HG03066 (cell line): ENCODE data around the gene ATR.
"Not testable (repeated sequence)": the region's sequence is repeated elsewhere in the genome, so short reads cannot be mapped to it uniquely, and the experiment has no call there.

Source experiments
- ATAC-seq: cut with Tn5 transposase; IDR thresholded peaks from one replicate; pipeline ENCODE4 v1.9.1; 2021; ENCODE audit warnings: low read depth; ENCODE audit not compliant: unreplicated experiment

The ATR gene

DNA sequence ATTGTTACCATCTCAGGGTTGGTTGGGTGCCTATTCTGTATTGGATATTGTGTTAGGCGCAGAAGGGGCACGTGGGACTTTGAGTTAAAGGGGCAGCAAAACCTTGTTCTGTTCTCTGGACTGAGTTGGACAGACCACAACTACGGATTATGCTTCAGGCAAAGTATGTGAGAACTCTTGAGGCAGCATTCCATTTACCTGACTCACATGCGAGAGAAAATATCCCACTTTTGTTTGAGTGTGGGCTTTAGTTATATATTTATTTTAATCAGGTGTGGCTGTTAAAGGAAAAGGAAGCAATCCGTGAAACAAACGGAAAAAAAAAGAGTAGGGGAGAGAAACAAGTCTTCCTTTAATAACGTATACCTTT, 17.0 kb upstream of the ATR start:
- ATAC-seq, result no peak

DNA sequence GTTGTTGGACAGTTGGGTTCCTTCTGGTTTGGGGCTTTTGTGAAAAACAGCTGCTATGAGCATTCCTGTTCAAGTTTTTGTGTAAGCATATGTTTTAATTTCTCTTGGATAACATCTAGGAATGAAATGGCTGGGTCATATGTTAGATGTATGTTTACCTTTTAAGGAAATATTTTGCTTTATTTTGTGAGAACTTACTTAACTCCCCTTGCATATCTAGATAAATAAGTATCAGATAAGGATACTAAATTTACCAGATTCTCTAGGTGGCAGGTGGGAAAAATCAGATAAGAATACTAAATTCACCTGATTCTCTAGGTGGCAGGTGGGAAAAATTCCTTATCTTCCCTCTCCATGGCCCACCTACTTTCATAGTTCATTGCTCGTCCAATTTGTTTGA, 16.6 kb upstream of the ATR start:
- ATAC-seq, result no peak

DNA sequence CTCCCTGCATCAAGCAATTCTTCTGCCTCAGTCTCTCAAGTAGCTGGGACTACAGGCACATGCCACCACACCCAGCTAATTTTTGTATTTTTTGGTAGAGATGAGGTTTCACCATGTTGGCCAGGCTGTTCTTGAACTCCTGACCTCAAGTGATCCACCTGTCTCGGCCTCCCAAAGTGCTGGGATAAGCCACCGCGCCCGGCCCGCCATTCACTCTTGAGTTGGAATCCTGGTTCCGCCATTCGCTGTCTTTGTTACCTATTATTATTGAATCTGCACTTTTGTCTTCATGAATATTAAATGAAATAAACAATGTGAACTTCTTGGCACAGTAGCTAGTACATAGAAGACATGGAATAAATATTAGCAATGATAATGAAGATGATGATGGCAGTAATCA, 13.7 kb upstream of the ATR start:
- ATAC-seq, result not testable (repeated sequence)

DNA sequence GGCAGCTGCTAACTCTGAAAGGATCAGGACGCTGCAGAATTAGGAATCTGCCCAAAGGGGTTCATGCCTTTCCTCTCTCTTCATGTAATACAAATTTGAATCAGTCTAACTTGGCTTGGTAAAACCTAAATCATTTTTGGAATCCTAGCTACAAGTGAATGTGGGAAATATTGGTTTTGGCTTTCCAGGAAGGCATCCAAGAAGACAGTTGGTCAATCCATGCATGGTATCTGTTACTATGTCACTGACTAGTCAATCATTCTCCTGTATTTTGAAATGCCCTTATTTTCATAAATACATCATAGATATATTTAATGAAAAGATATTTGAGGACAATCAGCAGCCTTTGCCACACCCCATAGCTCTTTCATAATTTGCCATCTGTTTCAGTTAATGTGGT, 10.2 kb upstream of the ATR start:
- ATAC-seq, result no peak

DNA sequence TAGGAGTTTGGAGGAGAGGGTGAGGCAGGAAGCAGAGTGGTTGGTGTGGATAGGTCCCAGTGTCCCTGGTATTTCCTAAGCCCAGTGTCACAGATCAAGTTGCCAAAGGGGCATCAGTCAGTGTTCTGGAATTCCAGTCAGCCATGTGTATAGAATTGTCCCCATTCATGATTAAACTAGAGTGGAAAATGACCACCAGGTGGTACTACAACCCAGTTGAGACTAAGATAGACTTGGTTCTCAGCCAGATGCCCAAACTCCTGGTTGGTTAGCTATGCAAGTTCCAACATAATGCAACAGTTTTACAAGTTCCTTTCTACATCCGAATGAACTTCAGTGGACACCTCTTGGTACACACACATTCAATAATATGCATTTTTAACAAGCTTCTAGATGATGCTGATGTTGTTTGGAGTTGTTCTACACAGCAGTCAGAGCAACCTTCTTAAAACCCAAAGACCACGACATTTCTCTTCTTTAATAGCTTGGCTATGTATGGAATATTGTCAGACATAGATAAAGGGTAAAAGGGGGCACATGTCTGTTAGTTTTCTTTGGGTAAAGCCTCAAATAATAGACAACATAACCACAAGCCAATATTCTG, 8.4 kb upstream of the ATR start:
- no peak for ATAC-seq

DNA sequence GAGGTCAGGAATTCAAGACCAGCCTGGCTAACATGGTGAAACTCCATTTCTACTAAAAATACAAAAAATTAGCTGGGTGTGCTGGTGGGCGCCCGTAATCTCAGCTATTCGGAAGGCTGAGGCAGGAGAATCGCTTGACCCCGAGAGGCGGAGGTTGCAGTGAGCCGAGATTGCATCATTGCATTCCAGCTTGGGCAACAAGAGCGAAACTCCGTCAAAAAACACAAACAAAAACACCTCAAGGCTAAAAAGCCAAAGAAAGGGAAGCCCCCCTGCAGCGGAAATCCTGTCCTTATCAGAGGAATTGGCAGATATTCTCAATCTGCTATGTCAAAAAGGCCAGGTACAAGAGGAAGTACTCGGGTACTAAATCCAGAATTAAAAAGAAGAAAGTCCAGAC, 2.5 kb upstream of the ATR start:
- ATAC-seq, result not testable (repeated sequence)

DNA sequence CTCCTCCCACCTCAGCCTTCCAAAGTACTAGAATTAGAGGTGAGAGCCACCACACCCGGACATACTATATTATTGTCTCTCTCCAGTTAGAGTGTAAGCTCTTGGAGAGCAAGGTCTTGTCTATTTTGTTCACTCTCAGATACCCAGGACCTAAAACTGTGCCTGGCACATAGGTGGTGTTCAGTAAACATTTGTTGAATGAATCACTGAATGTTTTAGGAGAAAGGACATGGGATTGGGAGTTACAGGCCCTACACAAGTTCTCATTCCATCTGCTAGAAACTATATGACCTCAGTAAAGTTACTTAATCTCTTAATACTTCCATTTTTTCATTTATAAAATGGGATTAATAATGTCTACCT, 1.5 kb upstream of the ATR start:
- ATAC-seq, result no peak

DNA sequence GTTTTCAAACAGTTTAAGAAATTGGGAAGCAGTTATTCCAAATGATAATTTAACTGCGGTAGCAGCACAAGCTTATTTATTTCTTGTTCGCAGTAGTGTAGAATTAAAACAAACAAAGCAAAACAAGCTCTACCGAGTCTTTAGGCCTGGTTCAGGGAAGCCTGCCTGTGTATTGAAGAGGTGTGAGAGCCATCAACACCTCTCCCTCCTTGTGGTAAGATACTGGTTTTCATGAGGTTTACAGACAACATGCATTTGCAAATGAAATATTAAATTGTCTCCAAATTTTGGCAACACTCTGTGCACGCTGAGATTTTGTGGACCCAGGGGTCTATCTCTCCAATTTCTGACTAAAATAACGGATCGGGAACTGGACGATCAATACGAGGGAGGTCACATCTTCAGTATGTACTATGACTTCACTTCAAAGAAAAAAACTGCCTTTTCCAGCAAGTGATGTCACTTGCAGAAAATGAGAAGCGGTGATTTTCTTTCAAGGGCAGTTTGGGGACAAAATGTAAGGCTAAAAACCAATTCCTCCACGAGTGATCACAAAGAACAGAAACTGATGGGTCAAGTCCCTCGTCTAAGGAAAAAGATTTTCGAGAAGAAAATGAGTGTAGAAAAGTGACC, 721 bp downstream of the ATR start:
- no peak for ATAC-seq

DNA sequence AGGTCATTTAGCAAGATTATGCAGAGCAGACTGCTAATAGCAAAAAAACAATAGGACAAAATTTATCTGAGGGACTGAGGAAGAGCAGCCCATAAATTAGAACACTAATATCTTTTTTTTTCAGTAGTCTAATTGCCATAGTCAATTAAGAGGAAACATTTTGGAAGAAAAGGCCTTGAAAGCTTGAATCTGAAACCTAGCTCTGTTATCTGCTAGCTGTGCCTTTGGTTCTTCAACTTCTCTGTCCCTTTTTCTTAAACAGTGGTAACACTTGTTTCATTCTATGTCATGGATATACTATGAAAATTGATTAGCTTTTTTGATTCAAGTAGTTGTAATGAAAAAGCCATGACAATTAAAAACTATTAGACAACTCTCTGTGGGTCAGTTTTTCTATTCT, 1.7 kb downstream of the ATR start:
- ATAC-seq, result no peak

DNA sequence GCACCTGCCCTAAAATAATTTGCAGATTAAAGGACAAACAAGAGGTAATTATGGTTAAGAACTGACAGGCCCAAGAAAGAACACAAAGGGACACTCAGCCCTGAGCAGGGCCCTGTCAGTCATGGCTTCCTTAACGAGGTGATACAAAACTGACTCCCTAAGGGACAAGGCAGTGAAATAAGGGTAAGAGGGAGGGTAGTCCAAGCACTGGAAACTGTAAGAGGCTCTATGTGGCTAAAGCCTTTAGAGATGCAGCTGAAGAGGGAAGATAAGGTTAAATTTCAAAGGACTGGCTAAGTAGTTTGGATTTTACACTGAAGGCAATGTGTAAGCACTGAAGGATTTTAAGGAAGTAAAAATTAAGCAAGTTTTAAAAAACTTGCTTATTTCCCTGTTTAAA, 3.9 kb downstream of the ATR start:
- no peak for ATAC-seq

DNA sequence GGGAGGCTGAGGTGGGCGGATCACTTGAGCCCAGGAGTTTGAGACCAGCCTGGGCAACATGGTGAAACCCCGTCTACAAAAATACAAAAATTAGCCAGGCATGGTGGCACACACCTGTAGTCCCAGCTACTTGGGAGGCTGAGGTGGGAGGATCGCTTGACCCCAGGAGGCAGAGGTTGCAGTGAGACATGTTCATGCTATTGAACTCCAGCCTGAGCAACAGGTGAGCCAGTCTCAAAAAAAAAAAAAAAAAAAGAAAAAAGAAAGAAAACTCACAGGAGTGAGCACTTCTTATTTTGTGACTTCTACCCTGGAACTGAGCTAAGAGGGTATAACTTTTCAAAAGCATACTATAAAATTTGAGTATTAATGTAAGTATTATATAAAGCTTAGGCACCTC, 4.3 kb downstream of the ATR start:
- not testable (repeated sequence) for ATAC-seq

DNA sequence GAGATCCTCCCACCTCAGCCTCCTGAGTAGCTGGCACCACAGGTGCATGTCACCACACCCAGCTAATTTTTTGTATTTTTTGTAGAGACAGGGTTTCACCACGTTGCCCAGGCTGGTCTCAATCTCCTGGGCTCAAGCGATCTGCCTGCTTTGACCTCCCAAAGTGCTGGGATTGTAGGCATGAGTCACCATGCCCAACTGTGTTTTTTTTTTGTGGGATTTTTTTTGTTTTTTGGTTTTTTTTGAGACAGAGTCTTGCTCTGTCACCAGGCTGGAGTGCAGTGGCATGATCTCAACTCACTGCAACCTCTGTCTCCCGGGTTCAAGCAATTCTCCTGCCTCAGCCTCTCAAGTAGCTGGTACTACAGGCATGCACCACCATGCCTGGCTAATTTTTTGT, 9.1 kb downstream of the ATR start:
- not testable (repeated sequence) for ATAC-seq

DNA sequence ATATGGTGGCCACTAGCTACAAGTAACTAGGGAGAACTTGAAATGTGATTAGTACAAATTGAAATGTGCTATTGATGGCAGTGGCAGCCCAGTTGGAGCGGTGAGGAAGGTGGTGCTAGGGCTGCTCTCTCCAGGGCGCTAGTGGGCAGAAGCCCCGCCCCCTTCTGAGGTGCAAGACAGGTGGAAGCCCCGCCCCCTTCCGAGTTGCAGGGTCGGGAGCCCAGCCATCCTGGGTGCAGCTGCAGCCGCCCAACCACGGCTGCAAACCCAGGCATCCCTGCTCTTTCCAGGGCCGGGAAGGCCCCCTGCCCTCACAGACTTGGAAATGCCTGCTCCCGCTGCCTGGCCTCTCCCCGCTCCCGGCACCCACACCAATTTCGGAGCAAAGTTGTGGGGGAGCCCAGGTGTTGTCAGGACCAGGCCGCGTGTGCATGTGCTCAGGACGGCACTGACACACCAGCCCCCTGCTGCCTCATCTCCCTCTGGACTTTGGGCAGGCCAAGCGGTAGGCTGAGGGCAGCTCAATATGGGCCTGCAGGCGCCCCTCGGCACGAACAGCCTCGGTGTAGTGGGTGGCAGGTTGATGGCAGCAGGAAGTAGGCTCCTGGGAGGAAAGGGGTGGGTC, 10.0 kb downstream of the ATR start:
- ATAC-seq, result no peak

DNA sequence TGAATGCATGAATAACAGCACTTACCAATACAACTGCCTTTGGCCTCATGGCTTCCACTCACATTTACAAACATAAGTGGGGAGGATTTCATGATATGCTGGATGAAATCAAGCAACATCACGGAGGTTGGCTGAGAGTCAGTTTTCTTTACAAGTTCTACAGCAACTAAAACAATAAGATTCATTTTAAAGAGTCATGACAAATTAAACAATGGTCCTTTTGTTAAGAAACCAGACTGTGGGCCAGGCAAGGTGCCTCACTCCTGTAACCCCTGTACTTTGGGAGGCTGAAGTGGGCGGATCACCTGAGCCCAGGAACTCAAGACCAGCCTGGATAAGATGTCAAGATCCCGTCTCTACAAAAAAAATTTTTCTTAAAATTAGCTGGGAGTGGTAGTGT, 12.4 kb downstream of the ATR start:
- no peak for ATAC-seq

DNA sequence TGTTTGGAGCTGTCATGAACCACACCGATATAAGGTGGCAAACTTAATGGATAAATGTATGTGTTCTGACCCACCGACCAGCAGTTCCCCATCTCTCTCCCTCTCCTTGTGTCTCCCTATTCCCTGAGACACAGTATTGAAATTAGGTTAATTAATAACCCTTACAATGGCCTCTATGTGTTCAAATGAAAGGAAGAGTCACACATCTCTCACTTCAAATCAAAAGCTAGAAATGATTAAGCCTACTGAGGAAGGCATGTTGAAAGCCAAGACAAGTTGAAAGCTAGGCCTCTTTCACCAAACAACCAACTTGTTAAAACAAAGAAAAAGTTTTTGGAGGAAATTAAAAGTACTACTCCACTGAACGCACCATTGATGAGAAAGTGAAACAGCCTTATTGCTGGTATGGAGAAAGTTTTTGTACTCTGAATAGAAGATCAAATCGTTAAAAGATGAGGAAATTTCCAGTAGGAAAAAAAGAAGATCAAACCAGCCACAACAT, 15.0 kb downstream of the ATR start:
- no peak for ATAC-seq

DNA sequence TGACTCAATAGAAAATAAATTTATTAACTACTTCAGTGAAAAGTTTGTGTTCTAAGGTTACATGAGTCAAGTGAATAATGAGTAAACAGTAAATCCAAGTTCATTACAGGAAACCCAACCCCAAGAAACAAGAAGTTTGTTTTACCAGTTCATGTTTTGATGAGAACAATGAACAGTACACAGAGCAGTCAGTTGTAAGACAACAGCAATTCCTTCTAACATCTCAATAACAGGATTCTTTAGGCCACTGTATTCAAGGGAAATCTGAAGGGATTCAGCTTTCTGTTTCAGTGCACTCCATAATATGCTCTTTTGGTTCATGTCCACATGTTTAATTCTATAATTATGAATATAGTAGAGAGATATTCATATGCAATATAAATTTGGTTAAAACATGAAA, 18.4 kb downstream of the ATR start:
- no peak for ATAC-seq

DNA sequence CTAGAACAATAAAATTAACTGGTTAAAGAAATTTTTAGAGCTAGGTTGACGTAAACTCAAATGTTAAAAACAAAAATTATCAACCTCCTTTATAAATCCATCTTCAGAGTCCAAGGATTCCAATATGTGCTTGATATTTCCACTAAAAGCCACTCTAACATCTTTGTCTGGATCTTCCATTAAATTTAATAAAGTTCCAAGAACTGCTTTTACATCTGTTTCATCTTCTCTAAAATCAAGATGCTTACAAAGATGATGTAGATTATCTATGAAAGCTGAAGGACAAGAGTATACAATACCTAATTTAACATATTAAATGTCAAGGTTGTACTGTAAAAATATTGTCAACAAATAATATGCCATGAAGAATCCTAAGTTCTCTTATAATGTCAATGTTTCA, 24.8 kb downstream of the ATR start:
- ATAC-seq, result no peak

DNA sequence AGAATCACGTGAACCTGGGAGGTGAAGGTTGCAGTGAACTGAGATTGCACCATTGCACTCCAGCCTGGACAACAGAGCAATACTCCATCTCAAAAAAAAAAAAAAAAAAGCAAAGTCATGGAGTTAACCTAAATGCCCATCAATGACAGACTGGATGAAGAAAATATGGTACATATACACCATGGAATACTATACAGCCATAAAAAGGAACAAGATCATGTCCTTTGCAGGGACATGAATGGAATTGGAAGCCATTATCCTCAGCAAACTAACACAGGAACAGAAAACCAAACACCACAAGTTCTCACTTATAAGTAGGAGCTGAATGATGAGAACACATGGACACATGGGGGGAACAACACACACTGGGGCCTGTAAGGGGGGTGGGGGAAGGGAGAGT, 26.0 kb downstream of the ATR start:
- ATAC-seq, result not testable (repeated sequence)

DNA sequence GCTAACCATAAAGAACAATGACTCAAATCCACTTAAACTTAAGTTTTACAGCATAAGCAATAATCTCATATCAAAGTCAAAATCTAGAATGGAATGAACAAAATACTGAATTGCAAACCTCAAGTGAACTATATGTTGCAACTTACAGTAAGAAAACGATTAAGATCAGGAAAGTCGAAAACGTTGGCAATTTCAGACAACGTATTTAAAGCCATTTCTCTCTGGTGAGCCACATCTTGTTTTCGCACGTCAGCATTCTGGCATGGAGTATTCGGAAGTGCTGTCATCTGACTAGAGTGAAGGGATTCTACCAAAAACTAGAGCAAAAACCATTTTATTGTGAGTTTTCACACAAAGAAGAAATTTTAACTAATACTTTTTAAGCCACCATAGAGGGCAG, 28.5 kb downstream of the ATR start:
- ATAC-seq, result no peak

DNA sequence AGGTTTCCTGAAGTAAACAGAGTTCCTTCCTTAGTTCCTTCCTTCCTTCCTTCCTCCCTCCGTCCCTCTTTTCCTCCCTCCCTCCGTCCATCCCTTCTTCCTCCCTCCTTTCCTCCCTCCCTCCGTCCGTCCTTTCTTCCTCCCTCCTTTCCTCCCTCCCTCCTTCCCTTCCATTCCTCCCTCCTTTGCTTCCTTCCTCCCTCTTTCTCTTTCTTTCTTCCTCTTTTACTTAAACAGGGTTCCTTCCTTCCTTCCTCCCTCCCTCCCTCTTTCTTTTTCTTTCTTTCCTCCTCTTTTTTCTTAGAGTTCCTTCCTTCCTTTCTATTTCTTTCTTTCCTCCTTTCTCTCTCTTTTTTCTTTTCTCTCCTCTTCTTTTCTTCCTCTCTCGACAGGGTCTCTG, 35.2 kb downstream of the ATR start:
- ATAC-seq, result no peak

DNA sequence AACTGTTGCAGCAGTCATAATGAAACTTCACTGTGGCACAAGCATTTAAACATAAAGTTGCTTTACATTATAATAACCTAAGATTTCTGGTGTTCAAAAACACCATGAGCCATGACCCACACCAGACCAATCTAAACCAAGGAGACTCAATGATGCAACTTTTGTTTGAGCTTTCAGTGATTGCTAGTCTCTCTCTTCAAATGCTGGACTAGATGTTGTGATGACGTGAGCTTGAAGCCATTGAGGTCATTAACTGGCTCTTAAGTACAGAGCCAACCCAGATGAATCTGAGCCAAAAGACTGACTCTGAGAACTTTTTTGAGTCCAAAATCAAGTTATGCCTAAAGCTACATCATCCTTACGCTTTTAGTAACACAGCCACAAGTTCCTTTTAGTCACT, 36.5 kb downstream of the ATR start:
- ATAC-seq, result no peak

DNA sequence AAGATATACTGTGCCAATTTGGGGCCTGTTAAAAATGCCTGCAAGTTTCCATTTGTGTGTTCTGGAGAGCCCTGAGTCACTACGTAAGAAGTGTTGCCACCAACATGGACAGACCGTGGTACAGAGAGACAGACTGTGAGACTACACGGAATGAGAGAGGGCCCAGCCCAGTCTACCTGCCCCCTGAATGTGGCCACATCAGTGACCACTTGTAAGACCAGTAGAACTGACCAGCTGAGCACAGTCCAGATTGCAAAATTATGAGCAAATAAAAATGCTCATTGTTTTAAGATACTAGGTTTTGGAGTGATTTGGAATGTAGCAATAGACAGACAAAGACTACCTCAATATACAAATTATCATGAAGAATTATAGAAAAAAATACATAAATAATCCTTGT, 42.0 kb downstream of the ATR start:
- ATAC-seq, result no peak
